VCaP (cell line): ENCODE results near the gene MEF2C.

Experiments used
- H3K27ac ChIP-seq: fragments of 450-650 bp; 2 replicates; pipeline ENCODE4 v1.5.1; 2017
- TF ChIP-seq, protein P1 (sequence below): fragments of 450-650 bp; conservative IDR thresholded peaks from 2 replicates; pipeline ENCODE4 v1.5.1; 2017; ENCODE audit warnings: mild to moderate bottlenecking, moderate library complexity

The MEF2C gene

GRCh38 chr5:88695931-88696330 lies 187.1 kb downstream of the MEF2C start:
- TF ChIP-seq, protein P1, sequence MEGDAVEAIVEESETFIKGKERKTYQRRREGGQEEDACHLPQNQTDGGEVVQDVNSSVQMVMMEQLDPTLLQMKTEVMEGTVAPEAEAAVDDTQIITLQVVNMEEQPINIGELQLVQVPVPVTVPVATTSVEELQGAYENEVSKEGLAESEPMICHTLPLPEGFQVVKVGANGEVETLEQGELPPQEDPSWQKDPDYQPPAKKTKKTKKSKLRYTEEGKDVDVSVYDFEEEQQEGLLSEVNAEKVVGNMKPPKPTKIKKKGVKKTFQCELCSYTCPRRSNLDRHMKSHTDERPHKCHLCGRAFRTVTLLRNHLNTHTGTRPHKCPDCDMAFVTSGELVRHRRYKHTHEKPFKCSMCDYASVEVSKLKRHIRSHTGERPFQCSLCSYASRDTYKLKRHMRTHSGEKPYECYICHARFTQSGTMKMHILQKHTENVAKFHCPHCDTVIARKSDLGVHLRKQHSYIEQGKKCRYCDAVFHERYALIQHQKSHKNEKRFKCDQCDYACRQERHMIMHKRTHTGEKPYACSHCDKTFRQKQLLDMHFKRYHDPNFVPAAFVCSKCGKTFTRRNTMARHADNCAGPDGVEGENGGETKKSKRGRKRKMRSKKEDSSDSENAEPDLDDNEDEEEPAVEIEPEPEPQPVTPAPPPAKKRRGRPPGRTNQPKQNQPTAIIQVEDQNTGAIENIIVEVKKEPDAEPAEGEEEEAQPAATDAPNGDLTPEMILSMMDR = no peak
- H3K27ac ChIP-seq = no peak overlapping the region

- H3K27ac ChIP-seq = no peak overlapping the region
- TF ChIP-seq, protein P1 = no peak
Measured at GRCh38 chr5:88695232-88695631, 187.8 kb downstream of the MEF2C start.

DNA sequence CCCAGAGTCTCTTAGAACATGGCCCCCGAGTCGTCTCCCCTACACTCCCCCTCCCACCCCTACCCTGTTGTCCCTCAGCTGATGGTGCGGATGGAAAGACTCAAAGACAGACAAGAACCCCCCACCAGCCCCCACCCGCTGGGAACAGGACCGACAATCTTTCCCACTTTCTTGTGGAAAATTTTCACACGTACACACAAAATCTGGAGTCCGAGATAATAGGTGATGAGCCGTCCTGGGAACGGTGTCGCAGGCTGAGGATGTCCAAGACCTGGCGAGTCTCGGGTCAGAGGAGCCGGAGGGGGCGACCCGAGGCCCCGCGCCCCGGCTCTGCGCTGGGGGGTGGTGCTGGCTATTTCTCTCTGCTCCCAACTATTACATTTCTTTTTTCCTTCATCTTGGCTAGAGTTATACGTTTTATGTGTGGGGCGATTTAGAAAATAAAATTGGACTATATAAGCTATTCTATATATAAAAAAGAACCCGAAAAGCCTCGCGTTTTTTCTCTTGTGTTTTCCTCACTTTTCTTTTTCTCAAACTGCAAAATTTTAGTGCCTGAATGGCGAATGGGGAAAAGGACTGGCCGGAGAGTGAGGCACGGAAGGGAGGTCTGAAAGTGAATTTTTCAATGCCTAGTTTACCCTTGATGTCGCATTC lies 188.8 kb downstream of the MEF2C start:
- TF ChIP-seq, protein P1 = no peak
- no peak overlapping the region for H3K27ac ChIP-seq

DNA sequence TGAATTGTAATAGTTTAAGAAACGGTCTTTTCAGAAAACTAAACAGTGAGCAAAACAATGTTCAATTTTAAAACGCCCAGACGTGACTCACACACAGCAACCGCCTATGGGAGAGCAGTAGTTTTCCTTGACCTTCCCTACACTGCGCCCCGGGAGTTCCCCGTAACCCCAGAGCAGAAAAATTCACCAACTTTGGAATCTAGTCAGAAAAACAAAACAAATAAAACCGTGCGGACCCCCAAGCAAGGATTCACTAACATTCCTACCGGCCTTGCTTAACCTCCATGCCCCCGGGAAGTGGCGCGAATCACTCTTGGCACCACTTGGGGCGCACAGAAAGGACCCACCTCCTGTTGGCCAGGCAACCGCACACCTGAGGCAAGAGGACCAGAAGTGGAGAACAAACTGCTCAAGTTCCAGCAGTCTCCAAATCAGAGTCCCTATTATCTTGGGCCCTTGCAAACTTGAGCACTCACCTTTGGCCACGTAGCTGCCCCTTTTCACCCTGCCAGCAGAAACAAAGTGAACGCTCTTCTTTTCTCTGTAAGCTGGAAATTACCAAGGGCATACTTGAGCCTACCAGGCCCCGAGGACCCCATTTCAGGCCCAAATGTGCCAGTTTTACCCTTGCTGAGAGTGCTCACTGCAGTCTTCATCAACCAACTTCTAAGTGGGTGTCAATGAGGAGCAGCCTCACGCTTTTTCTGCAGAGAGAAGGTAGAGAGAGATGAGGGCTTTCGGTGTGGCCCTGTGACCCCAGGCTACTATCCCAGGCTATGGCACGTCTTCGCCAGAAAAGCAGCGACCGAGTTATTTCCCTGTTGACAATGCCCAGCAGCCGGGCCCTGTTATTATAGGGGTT lies 189.7 kb downstream of the MEF2C start:
- TF ChIP-seq, protein P1 = no peak
- H3K27ac ChIP-seq = no peak overlapping the region

DNA sequence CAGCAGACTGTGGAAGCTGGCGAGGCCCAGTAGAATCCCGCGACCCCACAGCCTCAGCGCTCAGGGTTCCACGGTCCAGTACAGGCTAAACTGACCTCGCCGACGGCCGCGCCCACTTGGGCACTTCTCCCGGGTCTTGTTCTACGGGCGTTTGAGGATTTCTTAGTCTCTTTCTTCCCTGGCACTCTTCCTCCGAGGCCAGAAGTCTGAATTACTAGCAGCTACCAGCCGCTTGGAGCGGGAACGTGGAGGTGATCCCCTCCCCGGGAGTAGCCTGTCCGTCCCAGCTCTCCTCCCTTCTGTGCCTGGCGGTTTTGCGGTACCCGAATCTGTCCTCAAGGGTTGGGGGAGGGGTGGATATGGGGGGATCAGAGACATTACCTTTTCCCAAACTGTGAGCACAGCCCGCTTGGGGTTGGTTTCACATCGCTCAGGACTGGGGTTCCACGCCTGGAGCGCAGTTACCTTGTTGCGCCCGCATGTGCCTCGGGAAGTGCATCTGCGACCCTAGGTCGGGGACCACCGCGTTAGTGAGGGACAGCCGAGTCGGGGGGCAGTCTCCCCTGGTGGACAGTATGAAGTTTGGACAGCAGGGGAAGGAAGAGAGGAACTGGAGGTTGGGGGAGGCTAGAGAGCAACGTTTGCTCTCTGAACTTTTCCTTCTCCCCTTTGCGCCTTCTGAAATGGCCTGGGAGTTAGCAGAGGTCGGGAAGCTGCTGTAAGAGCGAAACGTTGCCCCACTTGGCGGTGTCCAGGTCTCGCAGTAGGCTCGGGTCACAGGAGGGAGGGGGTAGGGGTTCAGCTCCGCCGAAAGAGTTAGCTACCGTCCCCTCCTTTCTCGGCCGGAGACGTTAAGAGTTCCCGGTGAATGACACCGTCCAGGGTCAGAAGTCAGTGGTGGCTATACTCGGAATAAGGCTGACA lies 190.8 kb downstream of the MEF2C start:
- TF ChIP-seq, protein P1 = no peak

DNA sequence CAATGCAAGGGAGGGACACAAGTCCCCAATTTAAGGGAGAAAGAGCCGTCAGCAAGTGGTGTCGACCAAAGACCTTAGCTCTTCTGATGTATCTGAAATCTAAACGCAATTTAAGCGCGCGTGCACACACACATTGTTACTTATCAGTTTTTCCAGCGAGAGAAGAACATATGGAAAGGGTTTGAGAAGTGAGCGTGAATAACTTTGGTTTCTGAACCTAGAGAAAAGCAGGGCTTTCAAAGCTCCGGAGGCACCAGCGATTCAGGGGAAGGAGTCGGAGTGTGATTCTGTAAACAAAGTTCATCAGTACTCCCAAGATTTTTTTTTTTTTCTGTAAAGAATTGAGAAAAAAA lies 191.8 kb downstream of the MEF2C start:
- H3K27ac ChIP-seq = no peak overlapping the region
- TF ChIP-seq, protein P1 = peak; percentile 61

More for the DNA sequence above, 190.8 kb downstream of the MEF2C start:
- no peak overlapping the region for H3K27ac ChIP-seq
